Vagina (tissue), 2 donors: ENCODE measurements around the gene SPOP. TPM values are rescaled to one million over a fixed set of nuclear protein-coding genes. Genes with fewer than 3 reads are reported as not detected.
A peak's percentile ranks its signal among the peaks of the same experiment; 100 is the strongest.

ENCODE experiments used
- DNase-seq, 2 donors: peaks; one replicate each; pipeline ENCODE4 v3.0.0-alpha.2; 2017; ENCODE audit errors: extremely low spot score in 2 of 2
- H3K27ac ChIP-seq: fragments of 200-600 bp; sonication (generic); one replicate; pipeline ENCODE4 v1.5.1; 2019
- H3K27me3 ChIP-seq: fragments of 200-600 bp; sonication (generic); one replicate; pipeline ENCODE4 v1.5.1; 2019
- H3K36me3 ChIP-seq, 2 donors: fragments of 200-600 bp; sonication (generic); one replicate each; pipeline ENCODE4 v1.5.1; 2017 to 2019
- H3K4me1 ChIP-seq: fragments of 200-600 bp; sonication (generic); one replicate; pipeline ENCODE4 v1.5.1; 2019
- H3K4me3 ChIP-seq, 2 donors: fragments of 200-600 bp; sonication (generic); 1 replicate in 1 of 2; 2 replicates in 1 of 2; pipeline ENCODE4 v1.5.1; 2016 to 2019
- H3K9me3 ChIP-seq: fragments of 200-600 bp; sonication (generic); one replicate; pipeline ENCODE4 v1.5.1; 2019
- POLR2A ChIP-seq, 2 donors: fragments of 450-650 bp; IDR thresholded peaks; one replicate each; pipeline ENCODE4 v1.6.1; 2017; ENCODE audit warnings: antibody characterized with exemption in 2 of 2, mild to moderate bottlenecking in 2 of 2, moderate library complexity in 2 of 2
- POLR2AphosphoS5 ChIP-seq, 2 donors: sonication (generic); formaldehyde crosslinking; IDR thresholded peaks; one replicate each; pipeline ENCODE4 v1.9.0; 2017; ENCODE audit warnings: antibody characterized with exemption in 2 of 2, mild to moderate bottlenecking in 2 of 2, low read depth in 1 of 2; ENCODE audit not compliant: insufficient read depth in 1 of 2
- intact Hi-C: fragments of 100-400 bp; cut with DNase I; formaldehyde crosslinking; loops from one replicate; pipeline ENCODE4 v1.15.1; 2023
- total RNA-seq: library from RNA; depleted of rRNA; stranded (reverse); fragments of >200 nt; gene quantifications from one replicate; pipeline ENCODE4 v1.2.3, GENCODE V29; 2016
- TF ChIP-seq, protein P1 (sequence below), 3 experiments: fragments of 450-650 bp in 2 of 3; fragments of 200-600 bp in 1 of 3; sonication (generic) in 1 of 3; IDR thresholded peaks; one replicate each; pipeline ENCODE4 v1.5.1; 2017 to 2019; ENCODE audit warnings: antibody characterized with exemption in 3 of 3, mild to moderate bottlenecking in 2 of 3, moderate library complexity in 2 of 3

Gene SPOP
- total RNA-seq, 1 donor from 2014 or later, result 87.2 TPM

DNA sequence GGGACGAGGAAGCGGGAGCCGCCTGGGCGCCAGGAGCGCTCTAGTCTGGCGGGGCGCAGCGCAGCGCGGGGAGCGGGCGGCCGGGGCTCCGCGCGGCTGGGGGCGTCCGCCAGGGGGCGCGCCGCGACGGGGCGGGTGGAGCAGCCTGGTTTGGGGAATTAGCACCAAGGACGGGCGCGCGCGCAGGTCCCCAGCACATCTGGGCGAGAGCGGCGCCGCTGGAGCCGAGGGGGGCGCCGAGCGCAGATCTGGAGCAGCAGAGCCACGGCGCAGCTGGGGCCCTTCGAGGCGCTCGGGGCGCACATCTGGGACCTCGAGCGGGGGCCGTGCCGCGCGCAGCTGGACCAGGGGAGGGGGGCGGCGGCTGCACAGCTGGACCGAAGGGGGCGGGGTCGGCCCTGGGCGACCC is 102.2 kb downstream of the SPOP start, which contains the start of gene NXPH3:
Gene NXPH3 (plus strand): TSS at position 193 of the 409 bp plus-strand sequence. CDS start 349 bp downstream, outside the sequence.
- Histone ChIP-seq H3K4me3 (peak within 1 kb of the TSS; percentile 75 to 80), H3K9me3 (no peaks in the 10 kb centered on the region), H3K27me3 (no peaks in the 10 kb centered on the region), H3K27ac (peak within 1 kb of the TSS; percentile 90), H3K4me1 (peaks cover 44% of the 10 kb centered on the region), H3K36me3 (no peaks in the 10 kb centered on the region)
- no peak for DNase-seq
- TF ChIP-seq POLR2AphosphoS5 (IDR thresholded peaks at IDR 0.05; ENCODE audit: insufficient read depth in 1 of 2, low read depth in 1 of 2) (no peak), POLR2A (IDR thresholded peaks at IDR 0.05) (peak in 1 of 2 donors; percentile 12)
- TF ChIP-seq, protein P1, sequence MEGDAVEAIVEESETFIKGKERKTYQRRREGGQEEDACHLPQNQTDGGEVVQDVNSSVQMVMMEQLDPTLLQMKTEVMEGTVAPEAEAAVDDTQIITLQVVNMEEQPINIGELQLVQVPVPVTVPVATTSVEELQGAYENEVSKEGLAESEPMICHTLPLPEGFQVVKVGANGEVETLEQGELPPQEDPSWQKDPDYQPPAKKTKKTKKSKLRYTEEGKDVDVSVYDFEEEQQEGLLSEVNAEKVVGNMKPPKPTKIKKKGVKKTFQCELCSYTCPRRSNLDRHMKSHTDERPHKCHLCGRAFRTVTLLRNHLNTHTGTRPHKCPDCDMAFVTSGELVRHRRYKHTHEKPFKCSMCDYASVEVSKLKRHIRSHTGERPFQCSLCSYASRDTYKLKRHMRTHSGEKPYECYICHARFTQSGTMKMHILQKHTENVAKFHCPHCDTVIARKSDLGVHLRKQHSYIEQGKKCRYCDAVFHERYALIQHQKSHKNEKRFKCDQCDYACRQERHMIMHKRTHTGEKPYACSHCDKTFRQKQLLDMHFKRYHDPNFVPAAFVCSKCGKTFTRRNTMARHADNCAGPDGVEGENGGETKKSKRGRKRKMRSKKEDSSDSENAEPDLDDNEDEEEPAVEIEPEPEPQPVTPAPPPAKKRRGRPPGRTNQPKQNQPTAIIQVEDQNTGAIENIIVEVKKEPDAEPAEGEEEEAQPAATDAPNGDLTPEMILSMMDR (IDR thresholded peaks at IDR 0.05), result peak in 2 of 3 experiments; percentile 32 to 51
- intact Hi-C loops, result loop anchor here (10.0 kb wide), 1 partner anchor 279 kb away; no protein-coding TSS in a partner anchor

- DNase-seq, result peak in 1 of 2 donors; percentile 75
- peak overlapping the region; percentile 75 to 80 for H3K4me3 ChIP-seq
- no peaks in the 10 kb centered on the region for H3K36me3 ChIP-seq
- H3K27me3 ChIP-seq, result no peaks in the 10 kb centered on the region
- intact Hi-C loops, result loop anchor here (10.0 kb wide), 1 partner anchor 280 kb away; no protein-coding TSS in a partner anchor
- H3K27ac ChIP-seq, result peak overlapping the region; percentile 90
- no peaks in the 10 kb centered on the region for H3K9me3 ChIP-seq
- TF ChIP-seq POLR2AphosphoS5 (IDR thresholded peaks at IDR 0.05; ENCODE audit: insufficient read depth in 1 of 2, low read depth in 1 of 2), result no peak
- no peak for TF ChIP-seq POLR2A (IDR thresholded peaks at IDR 0.05)
- TF ChIP-seq, protein P1 (IDR thresholded peaks at IDR 0.05), result no peak
- peaks cover 46% of the 10 kb centered on the region for H3K4me1 ChIP-seq
These were observed 102.8 kb downstream of the SPOP start for GRCh38 chr17:49574945-49575678.

DNA sequence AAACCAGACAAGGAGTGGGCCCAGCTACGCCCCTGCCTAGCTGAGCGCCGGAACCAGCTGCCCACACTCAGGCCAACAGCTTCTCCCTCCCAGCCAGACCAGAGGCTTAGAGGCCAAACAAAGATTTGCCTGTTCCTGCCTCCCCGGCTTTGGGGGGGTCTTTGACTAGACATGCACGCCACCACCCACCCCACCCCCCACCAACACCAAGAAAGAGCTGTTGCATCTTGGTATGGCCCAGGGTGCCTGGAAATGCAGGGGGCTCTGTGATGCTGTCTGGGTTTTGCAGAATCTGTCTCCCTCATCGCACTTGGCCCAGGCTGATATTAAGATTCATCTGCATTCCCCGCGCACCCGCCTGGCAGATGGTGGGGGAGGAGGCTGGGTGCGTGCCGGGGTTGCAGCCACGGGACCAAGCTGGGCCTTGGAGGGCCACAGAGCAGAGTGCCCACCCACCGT is 103.5 kb downstream of the SPOP start:
- H3K9me3 ChIP-seq, result no peaks in the 10 kb centered on the region
- no peak overlapping the region for H3K4me3 ChIP-seq
- DNase-seq, result peak in 1 of 2 donors; percentile 83
- H3K27me3 ChIP-seq, result no peaks in the 10 kb centered on the region
- no peaks in the 10 kb centered on the region for H3K36me3 ChIP-seq
- intact Hi-C loops, result loop anchor here (10.0 kb wide), 1 partner anchor 280 kb away; no protein-coding TSS in a partner anchor
- H3K27ac ChIP-seq, result peak overlapping the region; percentile 90
- peaks cover 51% of the 10 kb centered on the region for H3K4me1 ChIP-seq
- TF ChIP-seq POLR2AphosphoS5 (IDR thresholded peaks at IDR 0.05; ENCODE audit: insufficient read depth in 1 of 2, low read depth in 1 of 2), result peak in 1 of 2 donors; percentile 28
- TF ChIP-seq, protein P1 (IDR thresholded peaks at IDR 0.05), result no peak

GRCh38 chr17:49573510-49574322 is 104.2 kb downstream of the SPOP start:
- no peaks in the 10 kb centered on the region for H3K27me3 ChIP-seq
- no peaks in the 10 kb centered on the region for H3K36me3 ChIP-seq
- no peak for DNase-seq
- peak overlapping the region; percentile 90 for H3K27ac ChIP-seq
- no peak overlapping the region for H3K4me3 ChIP-seq
- intact Hi-C loops, result loop anchor here (10.0 kb wide), 1 partner anchor 281 kb away; no protein-coding TSS in a partner anchor
- H3K9me3 ChIP-seq, result no peaks in the 10 kb centered on the region
- peaks cover 45% of the 10 kb centered on the region for H3K4me1 ChIP-seq
- no peak for TF ChIP-seq POLR2A (IDR thresholded peaks at IDR 0.05)

GRCh38 chr17:49572806-49573420 is 105.0 kb downstream of the SPOP start:
- TF ChIP-seq POLR2A (IDR thresholded peaks at IDR 0.05) (no peak), POLR2AphosphoS5 (IDR thresholded peaks at IDR 0.05; ENCODE audit: insufficient read depth in 1 of 2, low read depth in 1 of 2) (no peak)
- TF ChIP-seq, protein P1 (IDR thresholded peaks at IDR 0.05), result no peak
- Histone ChIP-seq H3K27me3 (no peaks in the 10 kb centered on the region), H3K36me3 (no peaks in the 10 kb centered on the region), H3K4me3 (no peak overlapping the region), H3K4me1 (peaks cover 42% of the 10 kb centered on the region), H3K9me3 (no peaks in the 10 kb centered on the region), H3K27ac (no peak overlapping the region)
- intact Hi-C loops, result loop anchor here (10.0 kb wide), 1 partner anchor 282 kb away; no protein-coding TSS in a partner anchor
- DNase-seq, result peak in 1 of 2 donors; percentile 81
